RWPE2 (cell line): Measurements from ENCODE around the gene PER1.

Source experiments
- ATAC-seq: fragments of 200-7000 bp; cut with Tn5 transposase; 3 replicates; pipeline ENCODE4 v1.9.1; 2021; ENCODE audit warnings: low read depth
- DNase-seq: peaks from one replicate; pipeline ENCODE4 v3.0.0-alpha.2; 2020; ENCODE audit warnings: low spot score
- H3K27ac ChIP-seq: fragments of 450-650 bp; 2 replicates; pipeline ENCODE4 v1.5.1; 2017; ENCODE audit warnings: mild to moderate bottlenecking; ENCODE audit not compliant: poor library complexity, severe bottlenecking
- H3K27me3 ChIP-seq: fragments of 250-450 bp; sonication (Bioruptor Pico); 2 replicates; pipeline ENCODE4 v1.5.1; 2021; ENCODE audit warnings: mild to moderate bottlenecking, moderate library complexity; ENCODE audit not compliant: insufficient read depth, poor library complexity, severe bottlenecking
- H3K36me3 ChIP-seq: fragments of 250-450 bp; sonication (Bioruptor Pico); 2 replicates; pipeline ENCODE4 v1.5.1; 2020; ENCODE audit warnings: low read depth, mild to moderate bottlenecking, moderate library complexity
- H3K4me1 ChIP-seq: fragments of 250-450 bp; sonication (Bioruptor Pico); 2 replicates; pipeline ENCODE4 v1.5.1; 2021; ENCODE audit warnings: mild to moderate bottlenecking, moderate library complexity; ENCODE audit not compliant: insufficient read depth, poor library complexity, severe bottlenecking
- H3K4me3 ChIP-seq: fragments of 250-450 bp; sonication (Bioruptor Pico); 2 replicates; pipeline ENCODE4 v1.5.1; 2021; ENCODE audit warnings: mild to moderate bottlenecking, moderate library complexity; ENCODE audit not compliant: severe bottlenecking
- H3K9me3 ChIP-seq: fragments of 250-450 bp; sonication (Bioruptor Pico); 2 replicates; pipeline ENCODE4 v1.5.1; 2021; ENCODE audit warnings: mild to moderate bottlenecking, moderate library complexity; ENCODE audit not compliant: severe bottlenecking
- CTCF ChIP-seq: fragments of 450-650 bp; IDR thresholded peaks from one replicate; pipeline ENCODE4 v1.5.1; 2017; ENCODE audit warnings: mild to moderate bottlenecking, moderate library complexity; ENCODE audit not compliant: poor library complexity, severe bottlenecking

Gene PER1

GRCh38 chr17:8124350-8125153 is 27.7 kb downstream of the PER1 start:
- Histone ChIP-seq H3K4me1 (peaks cover 5% of the 10 kb centered on the region), H3K4me3 (peak overlapping the region; percentile 46), H3K9me3 (no peaks in the 10 kb centered on the region), H3K36me3 (no peaks in the 10 kb centered on the region), H3K27me3 (no peaks in the 10 kb centered on the region), H3K27ac (peak overlapping the region; percentile 57)
- DNase-seq (no peak), ATAC-seq (no peak)
- no peak for TF ChIP-seq CTCF

GRCh38 chr17:8123695-8124349 is 28.4 kb downstream of the PER1 start, which contains the start of gene HES7:
Gene HES7 (minus strand): TSS chr17:8124106. CDS start chr17:8124084, 22 bp downstream.
- no peak for TF ChIP-seq CTCF
- DNase-seq (peak; percentile 77), ATAC-seq (peak; percentile 3; the same call in 1 of the 3 replicates)
- Histone ChIP-seq H3K4me1 (peaks cover 5% of the 10 kb centered on the region), H3K9me3 (no peaks in the 10 kb centered on the region), H3K27ac (peak within 1 kb of the TSS; percentile 57), H3K27me3 (no peaks in the 10 kb centered on the region), H3K4me3 (peak within 1 kb of the TSS; percentile 46), H3K36me3 (no peaks in the 10 kb centered on the region)

- peak overlapping the region; percentile 57 for H3K27ac ChIP-seq
- no peaks in the 10 kb centered on the region for H3K27me3 ChIP-seq
- no peak for ATAC-seq
- DNase-seq, result no peak
- no peak for TF ChIP-seq CTCF
- peak overlapping the region; percentile 46 for H3K4me3 ChIP-seq
- H3K9me3 ChIP-seq, result no peaks in the 10 kb centered on the region
- peaks cover 5% of the 10 kb centered on the region for H3K4me1 ChIP-seq
- no peaks in the 10 kb centered on the region for H3K36me3 ChIP-seq
Observed at GRCh38 chr17:8122924-8123694, 29.1 kb downstream of the PER1 start.

- H3K36me3 ChIP-seq, result no peaks in the 10 kb centered on the region
- DNase-seq, result no peak
- no peak for TF ChIP-seq CTCF
- H3K27me3 ChIP-seq, result no peaks in the 10 kb centered on the region
- H3K4me3 ChIP-seq, result peak overlapping the region; percentile 46
- peak overlapping the region; percentile 57 for H3K27ac ChIP-seq
- H3K4me1 ChIP-seq, result peaks cover 5% of the 10 kb centered on the region
- ATAC-seq, result no peak
- no peaks in the 10 kb centered on the region for H3K9me3 ChIP-seq
Observed at GRCh38 chr17:8122422-8122923, 29.7 kb downstream of the PER1 start.
